NCI-H2171 treated with DMSO at 0.1 percent for 48 hours (cell line): ENCODE data around the gene APC2.
"Not testable (repeated sequence)": the region's sequence is repeated elsewhere in the genome, so short reads cannot be mapped to it uniquely, and the experiment has no call there.

Source experiments
- DNase-seq: peaks from one replicate; lab custom pipeline; 2025; lab: John Stamatoyannopoulos, UW

APC2 gene

DNA sequence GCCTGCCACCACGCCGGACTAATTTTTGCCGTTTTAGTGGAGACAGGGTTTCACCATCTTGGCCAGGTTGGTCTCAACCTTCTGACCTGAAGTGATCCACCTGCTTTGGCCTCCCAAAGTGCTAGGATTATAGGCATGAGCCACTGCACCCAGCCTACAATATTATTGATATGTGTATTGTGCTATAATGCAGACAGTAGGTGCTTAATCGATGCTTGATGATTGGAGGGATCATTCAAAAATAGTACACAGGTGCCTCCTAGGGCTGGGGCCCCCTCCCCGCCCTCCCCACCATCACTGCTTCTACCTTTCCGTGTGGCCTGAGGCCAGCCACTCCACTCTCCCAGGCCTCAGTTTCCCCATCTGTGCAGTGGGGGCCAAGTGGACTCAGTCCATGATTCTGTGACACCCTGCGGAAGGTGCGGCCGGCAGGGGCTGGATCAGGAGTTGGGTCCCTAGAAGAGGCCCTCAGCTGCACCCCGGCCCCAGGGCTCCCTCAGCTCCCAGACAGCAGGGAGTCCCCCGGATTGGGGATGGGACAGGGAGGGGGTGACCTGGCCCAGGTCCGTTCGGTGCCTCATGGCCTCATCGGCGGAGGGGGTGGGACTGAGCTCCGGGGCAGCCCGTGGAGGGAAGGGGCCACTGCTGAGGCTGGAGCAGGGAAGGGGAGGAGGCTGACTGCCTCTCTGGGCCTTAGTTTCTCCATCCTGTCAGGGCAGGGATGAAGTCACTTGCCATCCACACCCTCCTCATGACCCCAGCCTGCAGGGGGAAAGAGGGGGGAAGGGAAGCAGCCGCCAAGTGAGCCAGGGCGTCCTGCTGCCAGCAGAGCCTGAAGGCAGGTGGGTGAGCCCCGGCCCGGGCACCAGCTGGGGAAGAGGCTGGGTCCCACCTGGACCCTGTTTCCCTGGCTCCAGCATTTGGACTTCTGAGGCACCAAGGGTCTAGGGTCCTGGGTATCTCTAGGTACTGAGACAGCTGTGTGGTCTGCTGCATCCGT lies 61.7 kb downstream of the APC2 start:
- DNase-seq: no peak

DNA sequence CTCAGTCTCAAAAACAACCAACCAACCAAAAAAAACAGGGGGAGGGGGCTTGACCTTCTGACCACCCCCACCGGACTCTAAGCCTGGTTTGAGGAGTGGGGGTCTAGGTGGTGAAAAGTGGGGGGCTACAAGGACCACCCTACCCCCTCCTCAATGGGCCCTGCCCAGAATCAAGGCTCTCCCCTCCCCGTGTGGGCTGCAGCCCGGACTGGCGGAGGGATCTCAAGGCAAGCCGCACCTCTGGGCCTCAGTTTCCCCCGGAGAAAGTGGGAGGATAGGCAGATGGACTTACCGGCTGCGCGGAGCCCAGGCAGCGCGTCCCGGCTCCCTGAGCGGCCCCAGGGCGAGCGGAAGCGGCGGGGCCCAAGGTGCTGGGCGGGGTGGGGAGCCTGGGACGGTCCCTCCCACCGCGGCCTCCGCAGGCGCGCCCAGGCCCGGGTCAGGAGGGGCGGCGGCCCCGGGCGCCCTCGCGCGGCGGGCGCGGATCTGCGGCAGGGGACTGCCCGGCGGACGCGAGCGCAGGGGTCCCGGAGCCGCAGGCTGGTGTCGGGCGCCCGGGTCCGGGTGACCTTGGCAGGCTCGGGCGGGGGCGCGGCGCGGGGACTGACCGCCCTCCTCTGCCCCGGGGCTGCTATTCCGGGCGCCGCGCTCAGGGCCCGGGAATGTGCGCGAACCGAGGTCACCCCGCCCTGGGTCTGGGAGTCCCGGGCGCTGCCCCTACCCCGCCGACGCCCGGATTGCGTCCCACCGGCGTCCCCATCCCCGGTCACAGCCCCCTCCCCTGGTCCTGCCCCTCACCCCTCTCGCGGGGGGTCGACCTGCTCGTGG lies 63.0 kb downstream of the APC2 start, which contains the start of gene ADAMTSL5:
TSS of gene ADAMTSL5 (minus strand) at position 349 of the 828 bp plus-strand sequence. CDS start 2,076 bp downstream, outside the sequence.
- no peak for DNase-seq

- no peak for DNase-seq
Measured at GRCh38 chr19:1513499-1514294, 63.8 kb downstream of the APC2 start.

GRCh38 chr19:1514295-1514661 lies 64.4 kb downstream of the APC2 start:
- no peak for DNase-seq

GRCh38 chr19:1514986-1515721 lies 65.2 kb downstream of the APC2 start:
- no peak for DNase-seq

DNA sequence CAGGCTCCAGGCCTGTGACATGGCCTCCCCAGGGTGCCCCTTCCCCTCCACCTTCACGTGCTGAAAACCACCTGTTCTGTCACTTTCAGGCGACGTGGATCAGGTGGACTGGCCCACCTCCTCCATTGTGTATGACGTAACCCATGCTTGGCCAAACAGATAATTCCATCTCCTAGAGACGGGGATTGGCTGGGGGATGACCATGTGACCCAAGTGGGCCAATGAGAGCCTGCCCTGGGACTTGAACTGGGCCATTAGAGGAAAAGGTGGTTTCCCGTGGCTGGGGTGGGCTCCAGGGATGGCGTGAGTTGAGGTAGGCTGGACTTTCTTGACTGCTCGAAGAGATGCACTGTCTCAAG lies 66.5 kb downstream of the APC2 start:
- no peak for DNase-seq

DNA sequence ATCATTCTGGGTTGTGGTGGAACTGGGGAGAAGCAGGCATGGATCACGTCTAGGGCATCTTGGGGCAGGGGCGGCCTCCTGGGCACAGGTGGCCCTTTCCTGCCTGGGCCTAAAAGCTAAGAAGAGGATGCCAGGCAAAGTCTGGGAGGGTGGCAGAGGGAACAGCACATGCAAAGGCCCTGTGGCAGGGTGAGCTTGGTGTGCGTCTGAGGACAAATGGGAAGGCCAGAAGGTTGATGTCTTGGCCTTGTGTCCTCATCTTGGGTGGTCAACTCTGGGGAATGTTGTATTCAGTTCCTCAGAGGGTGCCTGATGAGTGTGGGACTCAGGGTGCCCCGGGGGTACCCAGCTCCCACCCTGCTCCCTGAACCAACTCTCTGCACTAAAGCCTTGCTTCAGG lies 68.5 kb downstream of the APC2 start:
- no peak for DNase-seq

- DNase-seq: not testable (repeated sequence)
Measured at GRCh38 chr19:1519802-1520201, 69.9 kb downstream of the APC2 start.

GRCh38 chr19:1520203-1520780 lies 70.4 kb downstream of the APC2 start:
- DNase-seq: no peak

DNA sequence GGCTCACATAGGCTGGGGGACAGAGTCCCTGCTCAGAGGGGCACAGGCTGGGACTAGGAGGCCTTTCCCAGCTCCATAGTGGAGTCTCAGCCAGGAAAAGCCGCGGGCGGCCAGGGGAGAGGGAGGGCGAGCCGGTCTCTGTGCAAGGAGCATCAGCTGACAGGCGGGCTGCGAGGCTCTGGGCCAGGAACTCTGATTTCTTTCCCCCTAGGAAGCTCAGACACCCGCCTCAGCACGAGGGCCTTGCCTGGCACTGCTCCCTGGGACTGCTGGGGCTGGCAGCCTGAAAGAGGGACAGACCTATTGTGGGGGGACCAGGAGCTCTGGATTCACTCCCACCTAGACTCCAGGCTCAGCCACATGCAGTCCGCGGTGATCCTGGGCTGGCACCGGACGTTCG lies 71.7 kb downstream of the APC2 start:
- DNase-seq: no peak

DNA sequence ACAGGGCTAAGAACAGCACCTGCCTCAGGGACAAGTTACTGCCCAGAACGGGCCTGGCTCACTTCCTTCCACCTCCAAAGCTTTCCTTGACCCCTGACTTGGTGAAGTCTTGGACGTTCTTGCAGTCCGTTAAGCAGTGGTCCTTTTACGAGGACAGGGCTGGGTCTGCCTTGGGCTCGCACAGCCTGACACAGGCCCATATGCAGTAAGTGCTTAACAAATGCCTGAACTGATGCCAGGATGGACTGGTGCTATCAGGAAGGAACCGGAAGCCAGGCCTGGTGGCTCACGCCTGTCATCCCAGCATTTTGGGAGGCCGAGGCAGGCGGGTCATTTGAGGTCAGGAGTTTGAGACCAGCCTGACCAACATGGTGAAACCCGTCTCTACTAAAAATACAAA lies 72.1 kb downstream of the APC2 start:
- DNase-seq: no peak

GRCh38 chr19:1522838-1523237 lies 72.9 kb downstream of the APC2 start:
- DNase-seq: no peak
